ENCODE results near the gene NLRP1.

The NLRP1 gene

GRCh38 chr17:5584383-5585286 is at the start of gene NLRP1:
Gene NLRP1 (minus strand): TSS chr17:5584509. CDS start chr17:5583957, 552 bp downstream.
- peak; percentile 92 to 93 for DNase-seq

DNA sequence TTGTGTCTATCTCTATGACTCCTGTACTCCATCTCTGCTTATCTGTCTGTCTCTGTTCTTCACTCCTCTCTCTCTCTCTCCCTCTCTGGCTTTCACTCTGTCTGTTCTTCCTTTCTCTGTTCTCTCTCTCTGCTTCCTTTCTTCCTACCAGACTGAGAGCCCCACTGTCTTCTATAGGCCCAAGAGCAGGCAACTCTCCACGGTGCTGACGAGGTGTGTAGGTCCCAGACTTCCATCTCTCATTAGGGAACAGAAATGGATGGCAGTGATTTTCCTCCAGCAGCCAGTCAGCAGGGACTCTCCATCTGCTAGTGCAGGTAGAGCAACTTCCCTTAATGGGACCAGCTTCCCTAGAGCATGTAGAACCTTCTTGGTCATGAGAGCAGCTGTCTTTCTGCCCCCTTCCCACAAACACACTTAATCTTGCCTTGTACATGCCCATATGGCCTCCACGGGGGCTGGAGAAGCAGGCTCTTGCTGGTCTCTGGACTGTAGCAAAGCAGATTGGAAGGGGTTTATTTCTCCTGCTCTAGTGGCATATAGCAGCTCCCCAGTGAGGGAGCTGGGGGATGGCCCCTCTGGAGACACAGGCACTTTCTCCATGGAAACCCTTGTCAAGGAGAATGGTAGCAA is 47.8 kb upstream of the NLRP1 start:
- DNase-seq: no peak

GRCh38 chr17:5630434-5630833 is 46.1 kb upstream of the NLRP1 start:
- DNase-seq: no peak

GRCh38 chr17:5629128-5629527 is 44.8 kb upstream of the NLRP1 start:
- no peak for DNase-seq

- DNase-seq: no peak
These were observed 44.0 kb upstream of the NLRP1 start for GRCh38 chr17:5628262-5628661.

DNA sequence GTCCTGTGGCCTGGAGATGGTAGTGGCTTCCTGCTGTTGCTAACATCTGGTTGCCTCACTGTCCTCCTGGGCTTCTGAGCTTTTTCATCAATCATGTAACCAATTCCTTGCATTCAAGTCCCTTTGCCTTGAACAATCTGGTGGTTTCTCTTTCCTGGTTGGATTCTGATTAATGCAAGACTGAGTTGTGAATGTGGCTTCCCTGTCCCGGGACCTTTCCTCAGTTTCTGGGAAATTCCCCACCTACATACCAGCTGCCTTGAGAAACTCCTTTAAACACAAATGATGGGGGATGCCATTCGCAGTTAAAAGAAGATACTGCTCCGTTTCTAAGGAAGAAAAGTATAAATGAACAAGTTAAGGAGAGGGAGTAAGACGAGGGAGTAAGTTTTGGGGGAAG is 39.9 kb upstream of the NLRP1 start:
- DNase-seq: no peak

DNA sequence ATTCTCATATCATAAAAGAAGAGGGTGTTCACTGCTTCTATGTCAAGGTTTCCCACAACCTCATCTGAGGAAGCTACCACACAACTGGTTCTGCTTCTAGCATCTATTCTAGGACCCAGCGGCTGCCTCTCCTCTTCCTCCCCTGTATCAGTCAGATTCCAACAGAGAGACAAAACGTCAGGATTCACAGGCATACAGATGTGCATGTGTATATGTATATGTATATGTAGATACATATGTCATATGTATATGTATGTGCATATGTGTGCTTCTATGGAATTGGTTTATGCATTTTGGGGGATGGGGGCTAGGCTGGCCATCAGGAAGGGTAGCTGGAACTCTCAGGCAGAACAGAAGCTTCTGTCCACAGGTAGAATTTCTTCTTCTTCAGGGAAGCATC is 37.4 kb upstream of the NLRP1 start:
- no peak for DNase-seq

- DNase-seq: no peak
These were observed 36.7 kb upstream of the NLRP1 start for GRCh38 chr17:5621026-5621425.

DNA sequence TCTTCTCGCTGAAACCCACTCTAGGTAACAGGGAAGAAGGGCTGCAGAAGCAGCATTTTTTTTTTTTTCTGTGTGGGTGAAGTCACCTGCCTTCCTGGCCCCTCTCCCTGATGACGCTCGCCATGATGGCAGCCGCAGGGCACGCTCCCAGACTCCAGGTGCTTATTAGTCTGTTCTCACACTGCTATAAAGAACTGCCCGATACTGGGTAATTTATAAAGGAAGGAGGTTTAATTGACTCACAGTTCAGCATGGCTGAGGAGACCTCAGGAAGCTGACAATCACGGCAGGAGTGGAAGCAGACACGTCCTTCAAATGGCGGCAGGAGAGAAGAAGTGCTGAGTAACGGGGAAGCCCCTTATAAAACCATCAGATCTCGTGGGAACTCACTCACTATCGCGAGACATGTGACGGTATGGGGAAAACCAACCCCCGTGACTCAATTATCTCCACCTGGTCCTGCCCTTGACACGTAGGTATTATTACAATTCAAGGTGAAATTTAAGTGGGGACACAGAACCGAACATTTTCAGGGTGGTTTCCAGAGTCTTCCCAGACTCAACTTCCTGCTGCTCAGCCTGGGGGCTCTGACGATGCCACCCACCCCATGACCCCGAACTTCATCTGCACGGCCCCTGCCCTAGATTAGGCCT is 34.9 kb upstream of the NLRP1 start:
- no peak for DNase-seq

DNA sequence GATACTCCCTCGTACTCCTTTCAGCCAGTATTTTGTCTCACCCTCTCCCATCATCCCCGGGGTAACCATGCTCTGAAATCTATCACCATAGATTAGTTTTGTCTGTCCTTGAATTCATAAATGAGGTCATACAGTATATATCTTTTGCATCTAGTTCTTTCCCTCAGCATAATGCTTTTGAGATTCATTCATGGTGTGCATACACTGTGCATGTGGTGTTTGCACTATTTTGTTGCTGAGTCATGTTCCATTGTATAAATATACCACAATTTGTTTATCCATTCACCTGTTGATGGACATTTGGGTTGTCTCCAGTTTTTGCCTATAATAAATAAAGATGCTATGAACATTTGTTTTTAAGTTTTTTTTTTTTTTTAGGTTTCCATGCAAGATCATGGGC is 34.2 kb upstream of the NLRP1 start:
- no peak for DNase-seq

- no peak for DNase-seq
These were observed 31.2 kb upstream of the NLRP1 start for GRCh38 chr17:5615476-5615875.

DNA sequence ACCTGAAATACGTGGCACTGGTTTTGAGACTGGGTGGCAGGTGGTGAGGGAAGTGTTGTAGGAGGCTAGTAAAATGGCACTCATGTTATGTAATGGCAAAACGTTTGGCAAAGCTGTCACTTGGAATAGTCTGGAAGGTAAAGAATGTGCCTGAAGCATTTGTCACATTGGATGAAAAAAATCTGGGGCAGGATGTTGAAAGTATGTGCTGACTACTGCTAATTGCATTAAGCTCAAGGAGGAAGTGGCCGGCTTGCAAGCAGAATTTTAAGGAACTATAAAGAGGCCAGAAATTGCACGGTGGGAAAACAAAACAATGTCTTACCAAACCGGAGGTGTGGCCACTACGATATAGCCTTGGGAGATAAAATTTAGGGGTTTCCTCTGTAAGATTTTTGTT is 26.6 kb upstream of the NLRP1 start:
- no peak for DNase-seq

DNA sequence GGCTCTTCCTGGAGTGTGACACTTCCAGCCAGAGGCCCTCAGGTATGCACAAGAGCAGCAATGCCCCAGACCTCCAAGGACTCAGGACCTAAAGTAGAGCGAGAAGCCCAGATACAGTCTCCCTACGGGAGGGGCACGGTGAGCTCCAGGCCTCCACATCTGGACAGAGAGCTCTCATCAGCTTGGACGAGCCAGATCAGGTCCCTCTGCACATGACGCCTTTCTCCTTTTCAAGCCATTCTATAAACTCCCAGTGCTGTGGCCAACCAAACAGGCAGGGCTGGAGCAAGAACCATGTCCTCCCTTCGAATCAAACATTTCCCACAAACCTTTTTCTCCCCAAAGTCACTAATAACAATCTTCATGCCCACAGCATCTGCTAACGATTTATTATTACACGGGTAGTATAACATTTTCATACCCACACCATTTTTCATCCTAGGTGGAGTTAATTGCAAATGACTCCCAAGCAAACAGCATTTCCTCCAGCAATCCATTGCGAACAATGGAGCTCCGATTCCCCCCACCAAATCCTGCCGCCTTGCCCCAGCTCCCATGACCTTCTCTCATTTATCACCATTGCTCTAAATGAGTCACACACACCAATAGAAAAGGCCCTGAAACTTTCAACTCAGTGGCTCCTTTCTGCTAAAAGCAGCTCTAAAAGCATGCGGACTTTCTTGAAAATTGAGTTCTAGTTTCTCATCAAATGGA is 24.2 kb upstream of the NLRP1 start:
- no peak for DNase-seq

DNA sequence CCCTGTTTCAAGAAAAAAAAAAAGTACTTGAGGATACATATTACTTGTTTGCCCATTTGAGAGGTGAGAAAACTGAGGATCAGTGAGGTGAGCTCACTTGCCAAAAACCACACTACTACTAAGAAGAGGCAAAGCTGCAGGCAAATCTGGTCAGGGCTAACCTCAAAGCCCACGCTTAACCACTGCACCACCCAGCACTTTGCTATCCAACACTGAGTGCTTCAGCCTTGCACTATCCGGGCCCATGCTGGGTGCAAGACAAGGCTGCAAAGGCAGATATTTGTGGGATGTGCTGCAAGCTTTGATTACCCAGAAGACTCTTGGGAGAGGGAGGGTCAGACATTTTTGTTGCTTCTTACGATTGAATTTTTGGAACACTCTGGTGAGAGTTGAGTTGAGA is 23.6 kb upstream of the NLRP1 start:
- DNase-seq: no peak

DNA sequence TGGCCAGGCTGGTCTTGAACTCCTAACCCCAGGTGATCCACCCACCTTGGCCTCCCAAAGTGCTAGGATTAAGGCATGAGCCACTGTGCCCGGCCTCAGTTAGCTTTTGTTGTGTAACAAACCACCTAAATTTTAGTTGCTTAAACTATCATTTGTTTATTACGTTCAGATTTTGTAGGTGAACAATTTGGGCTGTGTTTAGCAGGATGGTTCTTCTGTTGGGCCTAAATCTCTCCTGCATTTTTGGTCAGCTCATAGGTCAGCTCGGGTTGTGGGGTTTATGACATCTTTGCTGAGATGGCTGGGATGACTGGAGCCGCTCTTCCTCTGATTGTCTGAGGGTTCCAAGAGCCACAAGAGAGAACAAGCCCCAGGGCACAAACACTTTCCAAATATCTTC is 21.1 kb upstream of the NLRP1 start:
- no peak for DNase-seq

DNA sequence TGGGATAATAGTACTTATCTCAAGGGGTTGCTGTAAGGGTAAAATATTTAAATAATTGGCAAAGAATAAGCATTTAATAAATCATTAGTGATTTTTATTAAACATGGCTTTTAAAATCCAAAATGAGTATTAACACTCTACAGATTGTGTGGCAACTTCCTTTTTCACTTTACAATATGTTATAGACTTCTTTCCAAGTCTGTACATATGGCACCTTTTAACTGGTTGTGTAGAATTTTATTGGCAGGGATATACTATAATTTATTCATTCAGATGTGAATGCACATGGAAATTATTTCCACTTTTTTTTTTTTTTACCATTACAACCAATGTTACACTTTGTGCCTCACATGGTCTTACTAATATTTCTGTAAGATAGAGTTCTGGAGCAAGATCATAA is 15.7 kb upstream of the NLRP1 start:
- DNase-seq: no peak

- DNase-seq: no peak
These were observed 14.1 kb upstream of the NLRP1 start for GRCh38 chr17:5598457-5598856.

GRCh38 chr17:5596421-5596820 is 12.1 kb upstream of the NLRP1 start:
- DNase-seq: no peak

- no peak for DNase-seq
These were observed 11.5 kb upstream of the NLRP1 start for GRCh38 chr17:5595831-5596230.

- no peak for DNase-seq
These were observed 8.1 kb upstream of the NLRP1 start for GRCh38 chr17:5592382-5592781.

DNA sequence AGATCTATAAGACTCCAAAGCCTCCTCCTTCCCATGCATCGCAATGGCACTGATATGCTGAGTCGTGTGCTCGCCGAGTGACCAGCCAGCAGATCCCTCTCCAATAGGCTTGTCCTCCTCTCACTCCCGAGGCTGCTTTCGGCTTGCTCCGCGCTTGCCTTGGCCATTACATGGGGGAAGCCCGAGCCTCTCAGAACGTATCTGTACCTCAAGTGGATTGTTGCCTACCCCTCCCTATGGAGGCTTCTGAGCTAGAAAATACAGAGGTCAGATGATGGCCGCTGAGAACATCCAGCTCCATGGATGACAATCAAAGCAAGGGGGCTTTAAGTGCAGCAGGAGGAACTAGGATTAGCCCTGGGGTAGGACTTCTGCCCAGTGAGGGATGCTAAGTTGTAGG is 7.7 kb upstream of the NLRP1 start:
- no peak for DNase-seq

DNA sequence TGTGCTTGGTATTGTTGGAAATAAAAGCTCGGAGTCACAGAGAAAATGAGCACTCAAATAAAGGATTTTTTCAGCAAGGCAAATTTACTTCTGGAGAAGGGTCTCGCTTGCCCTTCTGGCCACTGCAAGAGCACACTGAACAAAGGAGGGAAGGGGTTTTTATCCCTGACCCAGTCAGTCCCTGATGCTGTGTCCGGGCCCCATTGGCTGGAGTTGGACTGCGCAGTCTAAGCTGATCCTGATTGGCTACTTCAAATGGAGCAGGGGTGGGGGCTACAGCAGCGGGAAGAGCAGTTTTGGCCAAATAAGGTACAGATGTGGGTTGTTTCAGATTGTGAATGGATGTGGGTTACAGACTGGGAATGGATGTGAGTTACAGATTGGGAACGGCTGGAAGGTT is 4.3 kb upstream of the NLRP1 start:
- no peak for DNase-seq

DNA sequence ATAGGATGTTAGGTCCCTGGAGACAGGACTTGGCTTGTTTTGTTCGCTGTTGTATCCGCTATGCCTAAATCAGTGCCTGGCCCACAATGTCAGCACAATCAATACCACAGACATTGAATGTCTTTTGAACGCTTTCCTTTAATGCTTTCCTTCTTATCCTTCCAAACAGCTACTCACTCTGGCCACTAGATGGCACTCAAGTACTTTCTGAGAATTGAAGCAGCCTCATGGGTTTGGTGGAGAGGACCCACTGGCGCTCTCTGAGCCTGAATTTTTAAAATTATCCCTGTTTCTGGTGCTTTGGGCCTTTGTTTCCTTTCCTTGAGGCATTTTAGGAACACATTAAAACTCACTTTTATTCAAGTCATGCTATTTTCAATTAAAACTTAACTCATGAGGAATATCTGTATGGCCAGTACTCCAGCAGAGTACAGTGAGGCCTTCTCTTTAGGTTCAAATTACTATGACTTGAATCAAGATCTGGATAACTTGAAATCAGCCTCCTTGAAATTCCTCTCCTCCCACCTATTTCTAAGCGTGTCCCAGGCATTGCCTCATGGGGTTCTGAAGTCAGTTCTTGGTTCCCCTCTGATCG is 3.2 kb upstream of the NLRP1 start:
- peak; percentile 42 to 64 for DNase-seq
